ENCODE results near the gene ZNF827. TPM values are rescaled to one million over a fixed set of nuclear protein-coding genes. Genes with fewer than 3 reads are reported as not detected.

ZNF827 gene
- total RNA-seq, result 15.6 TPM

DNA sequence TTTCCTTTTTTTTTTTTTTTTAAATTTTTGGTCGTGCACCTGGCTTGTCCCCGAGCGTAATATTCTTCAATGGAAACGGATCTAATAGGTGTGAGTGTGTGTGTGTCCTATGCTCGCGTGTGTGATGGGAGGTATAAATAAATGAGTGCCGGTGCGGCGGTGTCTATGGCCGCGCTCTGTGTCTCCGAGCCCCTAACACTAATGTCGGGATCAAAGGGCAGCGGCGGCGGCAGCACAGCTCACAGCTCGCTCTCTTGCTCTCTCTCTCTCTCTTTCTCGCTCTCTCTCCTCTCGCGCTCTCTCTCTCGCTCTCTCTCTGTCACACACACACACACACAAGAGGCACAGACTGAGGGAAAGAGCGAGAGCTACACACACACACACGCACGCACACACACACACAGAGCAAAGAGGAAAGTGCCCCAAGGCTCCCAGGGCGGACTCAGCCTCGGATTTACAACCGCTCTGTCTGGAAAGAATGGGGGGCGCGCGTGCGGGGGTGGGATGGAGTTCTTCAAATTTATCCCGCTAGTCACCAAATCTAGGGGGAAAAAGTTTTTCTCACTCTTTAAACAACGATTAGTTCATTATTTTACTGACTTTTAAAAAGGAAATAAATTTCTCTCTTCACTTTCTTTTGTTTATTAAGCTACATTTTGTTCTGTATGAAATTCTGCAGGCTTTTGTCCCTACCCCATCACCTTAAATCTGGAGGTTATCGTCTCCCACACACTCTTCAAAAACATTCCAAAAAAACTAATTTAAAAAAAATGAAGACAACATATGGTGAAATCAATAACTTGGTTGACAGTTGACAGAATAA is at the start of gene ZNF827:
ZNF827 (minus strand) TSS at position 206 of the 823 bp plus-strand sequence. CDS start 416 bp downstream, outside the sequence.
- peak; percentile 62 for DNase-seq

GRCh38 chr4:145984563-145984962 is 45.9 kb upstream of the ZNF827 start:
- DNase-seq, result no peak

DNA sequence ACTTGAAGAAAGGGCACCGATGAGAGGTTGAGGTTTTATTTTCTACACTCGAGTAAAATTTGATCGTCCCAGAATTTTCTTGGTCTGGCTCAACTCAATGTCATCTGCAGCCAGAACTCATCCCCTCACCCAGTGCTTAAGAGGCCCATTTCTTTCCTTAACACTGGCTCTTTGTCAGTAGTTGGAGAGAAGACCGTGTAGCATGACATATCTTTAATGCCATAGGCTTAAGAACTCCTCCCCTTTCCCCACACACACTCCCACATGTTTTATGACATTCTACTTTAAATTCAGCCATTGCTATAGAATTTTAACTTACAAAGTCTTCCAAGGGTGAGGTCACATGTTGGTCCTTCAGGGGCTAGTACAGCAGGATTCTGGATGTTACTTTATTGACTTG is 44.2 kb upstream of the ZNF827 start:
- no peak for DNase-seq

DNA sequence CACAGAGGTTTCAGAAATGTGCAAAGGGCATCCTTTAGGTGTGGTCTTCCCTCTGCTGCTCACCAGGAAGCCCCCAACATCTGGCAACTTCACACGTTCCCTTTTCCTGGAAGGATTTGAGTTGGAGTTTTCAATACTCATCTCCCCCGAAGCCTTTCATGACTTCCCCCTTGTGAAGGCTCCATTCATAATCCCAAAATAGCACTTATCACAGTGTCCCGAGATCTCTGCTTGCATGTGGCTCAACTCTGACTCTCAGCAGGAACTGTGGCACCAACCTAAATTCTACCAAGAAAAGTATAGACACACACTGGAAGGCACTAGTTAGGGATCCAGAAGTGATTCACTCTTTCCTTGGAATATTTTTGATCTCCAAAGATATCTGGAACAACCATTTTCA is 40.5 kb upstream of the ZNF827 start:
- DNase-seq, result no peak

DNA sequence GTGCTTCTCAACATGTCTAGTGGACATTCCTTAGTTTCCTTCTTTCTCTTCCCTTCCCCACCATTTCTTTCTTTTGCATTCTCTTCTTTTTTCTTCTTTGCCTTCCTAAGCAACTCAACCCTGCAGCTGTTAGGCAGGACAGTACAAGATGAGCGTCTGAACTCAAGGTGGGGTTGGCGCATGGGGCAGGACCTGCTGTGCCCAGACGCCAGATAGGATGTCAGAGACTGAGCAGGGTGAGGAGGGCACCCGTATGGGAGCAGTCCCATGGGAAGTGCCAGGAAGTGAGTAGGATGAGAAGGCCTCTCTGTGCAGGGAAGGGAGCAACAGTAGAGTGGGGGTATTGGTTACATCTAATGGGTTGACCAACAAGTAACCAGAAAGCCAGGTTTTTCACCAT is 38.1 kb upstream of the ZNF827 start:
- no peak for DNase-seq

DNA sequence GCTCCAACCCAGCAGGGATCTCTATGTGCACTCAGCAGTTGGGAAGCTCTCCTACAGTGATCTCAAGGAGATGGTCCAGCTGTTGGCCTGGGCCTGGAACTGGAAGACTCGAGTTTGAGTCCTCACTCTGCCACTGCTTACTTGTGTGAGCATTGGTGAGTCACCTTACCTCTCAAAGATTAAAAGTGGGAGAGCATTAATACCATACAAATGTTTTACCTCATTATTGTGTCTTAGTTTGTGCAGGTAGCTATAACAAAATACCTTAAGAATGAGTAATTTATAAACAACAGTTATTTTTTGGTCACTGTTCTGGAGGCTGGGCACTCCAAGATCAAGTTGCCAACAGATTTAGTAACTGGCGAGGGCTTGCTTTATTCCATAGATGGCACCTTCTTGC is 21.4 kb upstream of the ZNF827 start:
- DNase-seq, result no peak

- DNase-seq, result no peak
These were observed 18.7 kb upstream of the ZNF827 start for GRCh38 chr4:145957302-145957701.

DNA sequence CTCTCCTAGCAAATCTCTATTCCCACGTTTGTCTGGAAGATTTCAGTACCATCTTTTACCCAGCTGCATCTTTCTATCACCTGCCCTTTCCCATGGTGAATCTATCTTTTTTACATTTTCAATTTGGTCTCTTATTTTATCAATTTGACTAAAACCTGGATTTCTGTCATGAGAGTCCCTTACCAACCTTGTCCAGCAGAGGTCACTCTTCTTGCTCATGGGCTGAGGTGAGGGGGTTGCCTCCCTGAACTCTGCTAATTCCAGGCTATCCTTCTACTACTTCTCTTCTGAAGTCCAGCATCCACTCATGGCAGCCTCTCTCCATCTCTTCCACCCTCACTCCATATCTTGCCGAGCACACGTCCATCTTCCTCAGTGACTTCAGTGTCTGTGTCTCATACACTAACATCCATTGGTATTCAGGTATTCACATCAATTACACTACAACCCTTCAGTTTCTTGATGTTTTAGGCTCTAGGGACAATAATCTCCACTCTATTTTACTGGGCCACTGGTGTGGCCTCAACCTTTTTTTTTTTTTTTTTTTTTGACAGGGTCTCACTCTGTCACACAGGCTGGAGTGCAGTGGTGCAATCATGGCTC is 17.8 kb upstream of the ZNF827 start:
- no peak for DNase-seq

- no peak for DNase-seq
These were observed 16.3 kb upstream of the ZNF827 start for GRCh38 chr4:145954924-145955339.

DNA sequence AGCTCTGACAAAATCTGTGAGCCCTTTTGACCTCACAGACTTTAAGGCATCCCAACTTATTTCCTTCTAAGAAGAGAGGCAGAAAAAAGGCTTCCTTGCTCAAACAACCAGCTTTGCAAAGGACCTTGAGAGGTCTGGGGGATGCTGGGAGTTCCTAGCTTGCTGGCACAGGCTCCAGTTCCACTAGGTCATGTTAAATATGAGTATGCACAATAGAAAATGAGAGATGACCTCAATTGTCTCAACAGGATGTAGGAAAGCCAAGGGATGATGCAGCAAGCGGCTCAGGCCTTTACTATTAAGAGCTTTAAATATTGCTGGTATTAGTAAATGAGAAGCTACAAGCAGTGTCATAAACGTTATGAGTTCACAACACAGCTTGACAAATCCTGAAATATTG is 13.3 kb upstream of the ZNF827 start:
- DNase-seq, result no peak

DNA sequence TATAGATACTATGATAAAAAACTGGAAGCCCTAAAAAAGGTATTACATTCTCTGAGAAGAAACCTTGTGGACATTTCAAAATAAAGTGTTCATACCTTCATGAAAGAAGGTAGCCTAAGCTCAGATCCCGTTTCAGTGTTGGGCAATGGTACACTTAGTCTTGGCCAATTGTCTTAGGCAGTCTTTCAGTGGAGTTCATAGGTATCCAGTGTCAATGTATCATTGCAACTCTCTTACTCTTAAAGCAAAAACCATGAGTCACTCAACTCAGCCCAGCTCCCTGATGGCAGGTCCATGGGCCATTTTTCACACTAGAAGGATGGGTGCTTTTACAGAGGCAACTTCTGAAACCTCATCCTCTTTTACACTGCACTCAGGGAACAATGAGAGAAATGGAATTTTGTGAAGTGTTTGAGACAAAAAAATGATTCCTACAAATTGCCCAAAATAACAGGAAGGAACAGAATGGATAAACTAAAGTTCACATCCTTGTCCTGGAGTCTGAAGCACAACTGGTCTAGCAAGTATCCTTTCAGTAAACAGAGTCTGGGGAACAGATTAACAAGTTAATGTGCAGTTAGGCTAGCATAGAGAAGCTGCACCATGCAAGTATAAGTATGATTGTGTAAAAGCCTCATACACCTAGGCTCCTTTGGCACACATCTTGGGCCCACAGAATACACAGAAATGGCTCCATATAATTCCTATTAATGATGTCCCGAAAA is 7.0 kb upstream of the ZNF827 start:
- DNase-seq, result no peak

- no peak for DNase-seq
These were observed 6.3 kb upstream of the ZNF827 start for GRCh38 chr4:145944886-145945285.

DNA sequence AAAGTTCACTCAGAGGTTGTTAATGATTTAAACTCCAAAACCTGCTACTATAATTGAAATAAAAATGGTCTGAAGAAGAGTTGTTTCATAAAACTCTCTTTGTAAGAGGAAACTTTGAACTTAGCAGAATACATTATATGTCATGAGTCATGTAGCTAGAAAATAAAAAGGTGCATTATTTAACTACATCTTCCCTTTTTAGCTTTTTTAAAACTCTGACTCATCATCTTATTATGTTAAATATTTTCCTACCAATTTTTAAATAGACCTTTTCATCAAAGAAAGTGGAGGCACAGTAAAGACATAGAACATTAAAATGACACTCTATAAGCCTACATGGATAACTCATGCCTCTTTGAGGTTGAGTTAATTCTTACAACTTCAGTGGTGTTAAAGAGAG is 1.2 kb upstream of the ZNF827 start:
- DNase-seq, result no peak

DNA sequence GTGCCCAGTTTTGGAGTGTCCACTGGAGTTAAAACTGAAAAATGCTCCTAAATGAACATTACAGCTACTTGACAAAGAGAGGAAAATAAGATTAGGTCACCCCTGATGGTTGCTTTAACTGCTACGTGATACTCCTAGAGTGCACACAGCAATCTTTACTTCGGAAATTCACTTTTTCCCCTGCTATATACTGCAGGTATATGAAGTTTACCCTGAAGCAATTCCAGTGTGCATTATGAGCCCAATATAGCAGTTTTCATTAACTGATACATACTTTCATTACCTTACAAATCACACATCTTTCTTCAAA is 773 bp upstream of the ZNF827 start:
- no peak for DNase-seq

DNA sequence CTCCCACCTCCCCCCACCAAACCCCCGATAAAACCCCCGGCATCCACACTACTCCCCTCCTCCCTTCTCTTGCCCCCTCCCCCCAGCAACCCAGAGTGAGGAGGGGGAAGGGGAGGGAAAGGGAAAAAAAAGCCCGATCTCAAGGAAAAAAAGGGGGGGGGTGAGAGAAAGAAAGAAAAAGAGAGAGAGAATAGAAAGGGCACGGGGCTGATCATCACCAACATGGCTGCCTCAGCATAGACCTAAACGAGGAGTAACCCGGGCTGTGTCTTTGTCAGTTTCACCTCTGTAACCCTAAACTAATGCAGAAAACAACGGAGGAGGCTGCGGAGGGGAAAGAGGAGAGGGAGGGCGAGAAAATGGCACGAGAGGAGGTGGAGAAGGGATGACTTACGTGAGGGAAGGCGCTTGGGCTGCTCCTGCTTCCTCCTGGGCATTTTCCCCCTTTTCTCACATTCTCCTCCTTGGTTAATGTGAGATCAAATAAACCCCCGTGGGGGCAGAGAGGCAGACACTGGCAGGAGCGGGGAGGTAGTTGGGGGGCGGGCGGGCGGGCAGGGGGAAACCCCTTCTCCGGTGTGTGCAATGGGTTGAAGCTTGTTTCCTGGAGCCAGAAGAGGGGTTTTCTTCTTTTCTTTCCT is 532 bp downstream of the ZNF827 start:
- DNase-seq, result peak; percentile 55

DNA sequence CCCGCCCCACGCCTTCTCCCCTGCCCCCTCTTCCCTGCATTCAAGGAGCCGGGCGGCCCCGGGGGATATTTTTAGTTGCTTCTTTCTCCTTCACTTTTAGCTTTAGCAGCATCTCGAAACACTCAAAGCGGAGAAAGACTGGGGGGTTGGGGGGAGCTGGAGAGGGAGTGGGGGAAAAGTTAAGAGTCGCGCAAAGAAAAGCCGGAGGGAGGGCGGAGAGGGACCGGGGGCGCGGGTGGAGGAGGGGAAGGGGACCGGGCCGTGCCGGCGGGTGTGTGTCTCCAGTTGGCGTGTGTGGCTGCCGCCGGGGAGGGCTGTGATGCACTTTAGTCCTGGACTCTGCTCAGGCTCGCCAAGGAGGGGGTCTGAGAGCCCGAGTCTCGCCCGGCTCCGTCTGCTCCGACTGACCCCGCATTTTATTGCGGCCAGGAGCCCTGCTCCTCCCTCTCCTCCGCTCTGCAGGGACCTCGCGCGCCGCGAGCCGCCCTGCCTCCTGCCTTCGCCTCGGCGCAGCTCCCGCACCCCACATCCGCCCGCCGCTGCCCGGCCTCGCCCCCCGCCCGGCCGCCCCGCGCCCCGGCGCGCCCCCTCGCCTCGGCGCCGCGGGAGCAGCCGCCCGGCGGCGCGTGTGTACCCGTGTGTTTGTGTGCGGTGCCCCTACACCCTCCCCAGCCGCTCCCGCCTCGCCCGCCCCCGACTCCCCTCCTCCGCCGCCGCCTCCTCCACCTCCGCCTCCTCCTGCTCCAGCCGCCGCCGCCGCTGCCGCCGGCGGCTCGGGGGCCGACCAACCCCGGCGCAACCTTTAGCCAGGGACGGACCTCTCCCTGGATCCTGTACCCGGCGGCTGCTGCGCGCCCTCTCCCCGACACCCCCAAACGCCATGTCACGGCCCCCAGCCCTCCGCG is 1.4 kb downstream of the ZNF827 start:
- peak; percentile 94 for DNase-seq

DNA sequence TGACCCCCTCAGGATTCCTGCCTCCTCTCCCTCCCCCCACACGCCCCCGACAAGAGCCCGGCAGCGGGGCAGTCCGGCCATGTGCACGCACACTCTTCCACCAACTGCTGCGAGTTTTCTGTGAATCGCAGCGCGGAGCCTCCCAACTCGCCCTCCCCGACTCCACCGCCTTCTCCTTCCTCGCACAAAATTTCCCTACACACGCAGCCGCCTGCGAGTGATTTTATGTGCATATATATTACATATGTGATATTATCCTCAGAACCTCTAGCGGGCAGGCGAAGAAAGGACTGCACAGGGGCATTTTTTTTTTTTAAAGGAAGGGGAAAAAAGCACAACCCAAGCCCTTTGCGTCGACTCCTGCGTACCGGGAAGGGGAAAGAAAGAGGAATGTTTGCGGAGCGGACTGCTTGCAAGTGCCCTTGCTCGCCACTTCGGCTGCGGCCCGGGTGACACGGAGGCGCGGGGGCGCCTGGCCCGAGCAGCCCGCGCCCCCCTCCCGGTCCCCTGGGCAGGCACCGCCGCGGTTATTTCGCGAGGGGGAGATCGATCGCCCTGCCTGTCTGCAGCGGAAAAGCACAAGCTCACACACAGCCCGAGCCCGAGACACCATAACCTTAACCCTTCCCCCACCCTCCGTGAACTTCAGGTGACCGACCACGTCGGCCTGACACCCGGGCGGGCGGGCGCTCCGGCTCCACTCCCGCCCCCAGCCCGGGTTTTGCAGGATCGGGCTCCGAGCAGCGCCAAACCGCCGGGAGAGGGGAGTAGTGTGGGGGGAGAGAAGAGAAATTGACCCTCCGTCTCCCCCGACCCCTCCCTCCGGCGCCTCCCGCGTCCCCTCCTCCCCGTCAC is 2.3 kb downstream of the ZNF827 start:
- DNase-seq, result peak; percentile 94

DNA sequence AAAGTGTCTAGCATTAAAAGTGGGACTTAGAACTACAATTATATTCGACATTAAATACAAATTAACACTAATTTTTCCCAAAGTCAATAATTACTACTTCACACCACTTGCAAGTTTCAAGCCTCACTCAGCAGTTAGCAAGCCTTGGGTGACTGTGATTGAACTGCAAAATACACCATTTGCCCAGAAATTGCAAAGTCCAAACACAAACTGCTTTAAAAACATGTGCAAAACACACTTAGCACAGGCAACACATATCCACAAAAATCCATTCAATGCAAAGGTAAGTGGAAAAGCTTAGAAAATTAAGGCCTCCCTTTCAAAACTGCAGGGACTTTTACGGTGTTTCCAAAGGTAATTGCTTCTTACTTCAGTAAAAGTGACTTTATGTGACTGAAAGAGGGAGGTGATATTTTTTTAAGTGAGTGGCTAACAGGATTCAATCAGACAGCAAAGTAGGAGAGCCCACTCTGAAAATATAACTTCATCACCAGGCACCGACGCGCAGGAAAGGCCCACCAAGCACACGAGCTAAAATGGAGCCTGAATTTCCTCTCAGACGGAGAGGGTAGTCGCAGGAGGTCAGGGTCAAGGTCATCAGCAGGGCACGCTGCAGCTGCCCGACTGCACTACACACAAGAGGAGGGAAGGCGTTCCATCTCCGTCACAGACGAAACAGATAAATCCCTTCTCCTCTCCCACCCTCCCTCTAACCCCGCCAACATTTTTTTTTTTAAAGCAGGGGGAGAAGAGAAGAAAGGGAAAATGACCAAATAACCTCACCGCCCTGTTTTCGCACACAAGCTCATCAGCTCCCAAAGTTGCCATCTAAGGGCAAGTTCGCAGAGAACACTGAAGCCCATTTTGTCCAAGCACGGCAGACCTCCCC is 3.1 kb downstream of the ZNF827 start:
- DNase-seq, result peak; percentile 66

DNA sequence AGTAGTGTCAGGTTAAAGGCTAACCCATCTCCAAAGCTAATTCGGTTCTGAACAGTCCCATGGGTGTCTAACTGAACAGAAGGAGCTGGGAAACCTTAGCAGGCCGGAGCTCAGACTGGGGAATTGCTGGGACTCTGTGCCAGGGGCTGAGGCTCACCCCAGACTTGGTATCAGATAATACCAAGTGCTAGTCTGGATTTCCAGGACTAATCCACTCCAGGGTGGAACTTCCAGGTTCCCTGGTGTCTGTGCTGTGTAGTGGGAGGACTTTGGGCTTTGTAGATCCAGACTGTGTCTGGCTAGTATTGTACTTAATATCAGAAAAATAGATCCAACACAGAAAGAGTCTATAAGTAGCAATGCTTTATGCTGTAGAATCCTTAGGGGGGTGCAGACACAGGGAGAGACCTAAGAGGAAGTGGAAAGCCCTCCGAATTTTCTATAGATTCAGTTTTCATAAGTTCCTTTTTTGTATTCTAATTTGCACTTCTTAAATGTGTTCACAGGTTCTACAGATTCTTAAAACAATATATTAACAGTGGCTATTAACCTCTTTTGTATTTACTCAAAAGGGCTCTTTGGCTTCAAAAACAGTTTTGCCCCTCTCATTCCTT is 4.1 kb downstream of the ZNF827 start:
- DNase-seq, result no peak
